ENCODE measurements around the gene RTF2.

The RTF2 gene

DNA sequence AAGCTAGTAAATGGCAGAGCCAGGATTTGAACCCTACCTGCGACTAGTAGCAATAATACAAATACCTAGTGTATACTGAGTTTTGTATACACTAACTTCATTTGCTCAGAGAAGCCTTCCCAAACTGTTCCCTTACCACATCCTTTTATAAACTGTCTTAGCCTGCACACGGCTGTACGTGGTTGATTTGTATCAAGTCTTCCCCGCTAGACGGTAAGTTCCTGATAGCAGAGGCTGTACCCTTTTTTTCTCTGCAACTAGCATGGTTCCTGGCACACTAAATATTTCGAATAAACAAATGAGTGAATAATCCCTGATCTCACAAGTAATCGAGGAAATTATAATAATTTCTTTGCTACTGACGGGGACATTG lies 636 bp downstream of the RTF2 start:
- H3K9me3 ChIP-seq (ENCODE audit: control insufficient read depth, low read length): no peaks in the 10 kb centered on the region
- H3K27ac ChIP-seq (ENCODE audit: insufficient read depth, low read depth, low read length, poor library complexity, severe bottlenecking): no peak overlapping the region
- WGBS, 2 experiments: 37 to 41% methylated on average over 8 of the region's 8 CpGs

DNA sequence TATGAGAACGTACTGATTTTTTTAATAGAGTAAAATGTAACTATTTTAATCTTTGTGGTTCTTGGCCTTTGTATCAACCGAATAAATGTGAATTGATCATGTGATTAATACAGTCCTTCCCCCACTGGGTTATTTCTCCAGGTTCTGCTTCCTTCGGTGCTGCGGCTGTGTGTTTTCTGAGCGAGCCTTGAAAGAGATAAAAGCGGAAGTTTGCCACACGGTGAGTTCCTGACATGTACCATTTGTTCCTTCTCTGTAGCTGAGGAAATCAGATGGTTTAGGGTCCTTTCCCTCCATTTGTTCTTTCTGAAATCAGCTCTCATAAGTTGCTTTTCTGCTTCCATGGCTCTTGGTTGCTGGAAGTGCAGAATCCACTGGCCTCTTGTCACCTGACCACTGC lies 15.5 kb downstream of the RTF2 start:
- Histone ChIP-seq H3K9me3 (ENCODE audit: control insufficient read depth, low read length) (no peaks in the 10 kb centered on the region), H3K4me3 (ENCODE audit: insufficient read depth, low read depth, low read length) (no peak overlapping the region), H3K27ac (ENCODE audit: insufficient read depth, low read depth, low read length, poor library complexity, severe bottlenecking) (no peak overlapping the region), H3K36me3 (ENCODE audit: control insufficient read depth, insufficient read depth, low read length) (peaks cover 33% of the 10 kb centered on the region), H3K27me3 (ENCODE audit: control insufficient read depth, insufficient read depth, low read length, poor library complexity, severe bottlenecking) (no peaks in the 10 kb centered on the region), H3K4me1 (ENCODE audit: control insufficient read depth, insufficient read depth, low read length) (no peaks in the 10 kb centered on the region)
- 93 to 97% methylated on average over 6 to 7 of the region's 7 CpGs for WGBS, 2 experiments

More for the DNA sequence above, 636 bp downstream of the RTF2 start:
- Histone ChIP-seq H3K36me3 (ENCODE audit: control insufficient read depth, insufficient read depth, low read length) (peaks cover 7% of the 10 kb centered on the region), H3K27me3 (ENCODE audit: control insufficient read depth, insufficient read depth, low read length, poor library complexity, severe bottlenecking) (peaks cover 10% of the 10 kb centered on the region), H3K4me1 (ENCODE audit: control insufficient read depth, insufficient read depth, low read length) (no peaks in the 10 kb centered on the region), H3K4me3 (ENCODE audit: insufficient read depth, low read depth, low read length) (peak overlapping the region; percentile 95)

DNA sequence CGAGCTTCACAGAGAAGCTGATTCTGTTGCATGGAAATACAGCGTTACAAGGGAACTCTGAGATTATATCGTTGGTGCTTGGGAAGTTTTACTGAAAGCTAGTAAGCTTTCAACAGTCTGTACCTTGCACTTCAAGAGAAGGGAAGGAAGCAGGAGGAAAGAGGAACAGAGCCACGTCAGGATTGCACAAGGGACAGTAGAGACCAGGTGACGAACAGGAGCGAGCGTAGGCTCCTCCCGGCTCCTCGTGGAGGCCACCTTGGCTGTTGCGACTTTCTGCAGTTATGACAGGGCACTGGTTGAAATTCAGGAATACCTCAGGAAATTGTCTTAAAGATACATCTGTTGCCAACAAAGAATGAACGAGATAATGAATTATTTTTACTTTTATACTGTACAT lies 18.8 kb downstream of the RTF2 start:
- Histone ChIP-seq H3K36me3 (ENCODE audit: control insufficient read depth, insufficient read depth, low read length) (peaks cover 13% of the 10 kb centered on the region), H3K4me1 (ENCODE audit: control insufficient read depth, insufficient read depth, low read length) (no peaks in the 10 kb centered on the region), H3K4me3 (ENCODE audit: insufficient read depth, low read depth, low read length) (no peak overlapping the region), H3K27me3 (ENCODE audit: control insufficient read depth, insufficient read depth, low read length, poor library complexity, severe bottlenecking) (no peaks in the 10 kb centered on the region), H3K9me3 (ENCODE audit: control insufficient read depth, low read length) (no peaks in the 10 kb centered on the region), H3K27ac (ENCODE audit: insufficient read depth, low read depth, low read length, poor library complexity, severe bottlenecking) (no peak overlapping the region)
- WGBS, 2 experiments: 94 to 97% methylated on average over 11 of the region's 11 CpGs

DNA sequence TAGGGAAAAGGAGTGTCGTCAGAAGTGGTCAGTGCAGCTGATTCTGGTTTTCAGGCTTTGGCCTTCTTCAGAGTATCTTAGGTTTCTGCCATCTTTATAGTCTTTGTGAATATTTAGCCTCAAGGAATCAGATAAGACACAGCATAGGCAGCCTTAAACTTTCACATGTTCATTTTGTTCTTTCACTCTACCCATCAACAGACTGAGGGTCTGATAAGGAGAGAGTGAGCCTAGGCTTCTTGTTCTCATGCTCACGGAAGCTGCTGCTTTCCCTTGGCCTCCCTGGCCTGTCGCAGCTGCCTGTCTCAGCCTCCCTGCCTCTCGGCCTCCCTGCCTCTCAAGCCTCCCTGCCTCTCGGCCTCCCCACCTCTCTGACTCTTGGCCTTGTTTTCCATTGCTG lies 20.1 kb downstream of the RTF2 start:
- peaks cover 13% of the 10 kb centered on the region for H3K36me3 ChIP-seq (ENCODE audit: control insufficient read depth, insufficient read depth, low read length)
- H3K27ac ChIP-seq (ENCODE audit: insufficient read depth, low read depth, low read length, poor library complexity, severe bottlenecking): no peak overlapping the region
- WGBS, 2 experiments: 90 to 91% methylated on average over 5 of the region's 5 CpGs
- no peaks in the 10 kb centered on the region for H3K27me3 ChIP-seq (ENCODE audit: control insufficient read depth, insufficient read depth, low read length, poor library complexity, severe bottlenecking)
- no peaks in the 10 kb centered on the region for H3K9me3 ChIP-seq (ENCODE audit: control insufficient read depth, low read length)
- H3K4me3 ChIP-seq (ENCODE audit: insufficient read depth, low read depth, low read length): no peak overlapping the region
- H3K4me1 ChIP-seq (ENCODE audit: control insufficient read depth, insufficient read depth, low read length): no peaks in the 10 kb centered on the region

DNA sequence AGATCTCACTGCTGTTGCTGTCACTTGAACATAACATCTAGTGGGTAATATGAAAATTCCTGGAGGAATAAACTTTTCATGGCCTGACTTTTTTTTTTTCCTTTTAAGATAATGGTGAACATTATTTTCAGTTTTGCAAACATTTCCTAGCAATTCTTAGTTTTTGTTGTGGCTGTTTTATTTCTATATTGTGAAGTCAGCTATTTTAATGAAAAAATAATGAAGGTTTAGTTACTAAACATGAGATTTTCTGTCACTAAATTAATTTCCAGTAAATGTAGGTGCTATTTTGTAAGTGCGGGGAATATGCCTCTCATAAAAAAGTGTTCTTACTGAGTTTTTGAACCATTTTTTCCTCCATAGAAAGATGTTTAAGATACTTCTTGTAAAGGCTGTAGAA lies 32.7 kb downstream of the RTF2 start:
- Histone ChIP-seq H3K4me3 (ENCODE audit: insufficient read depth, low read depth, low read length) (no peak overlapping the region), H3K4me1 (ENCODE audit: control insufficient read depth, insufficient read depth, low read length) (no peaks in the 10 kb centered on the region), H3K27ac (ENCODE audit: insufficient read depth, low read depth, low read length, poor library complexity, severe bottlenecking) (no peak overlapping the region), H3K36me3 (ENCODE audit: control insufficient read depth, insufficient read depth, low read length) (no peaks in the 10 kb centered on the region), H3K27me3 (ENCODE audit: control insufficient read depth, insufficient read depth, low read length, poor library complexity, severe bottlenecking) (no peaks in the 10 kb centered on the region), H3K9me3 (ENCODE audit: control insufficient read depth, low read length) (no peaks in the 10 kb centered on the region)
- WGBS, 2 experiments: 83 to 100% methylated on average over 1 of the region's 1 CpG

DNA sequence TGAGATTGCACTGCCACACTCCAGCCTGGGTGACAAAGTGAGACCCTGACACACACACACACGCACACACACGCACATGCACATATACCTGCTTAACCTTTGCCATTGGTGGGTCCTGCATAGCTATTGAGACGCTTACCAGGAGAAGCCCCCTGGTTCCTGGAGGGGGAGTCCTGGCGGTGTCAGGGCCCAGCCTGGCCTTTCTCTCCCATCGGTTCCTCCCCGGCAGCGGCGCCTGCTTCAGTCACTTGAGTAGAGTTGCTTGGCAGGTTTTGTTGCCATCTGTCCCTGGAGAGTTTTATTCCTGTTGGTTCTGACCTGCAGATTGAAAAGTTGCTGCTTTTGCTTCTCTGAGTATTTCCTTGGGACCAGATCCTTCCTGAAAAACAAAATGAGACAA lies 35.5 kb downstream of the RTF2 start:
- no peak overlapping the region for H3K27ac ChIP-seq (ENCODE audit: insufficient read depth, low read depth, low read length, poor library complexity, severe bottlenecking)
- H3K36me3 ChIP-seq (ENCODE audit: control insufficient read depth, insufficient read depth, low read length): no peaks in the 10 kb centered on the region
- no peaks in the 10 kb centered on the region for H3K4me1 ChIP-seq (ENCODE audit: control insufficient read depth, insufficient read depth, low read length)
- 92 to 94% methylated on average over 8 of the region's 8 CpGs for WGBS, 2 experiments
- H3K4me3 ChIP-seq (ENCODE audit: insufficient read depth, low read depth, low read length): no peak overlapping the region
- H3K9me3 ChIP-seq (ENCODE audit: control insufficient read depth, low read length): no peaks in the 10 kb centered on the region
- no peaks in the 10 kb centered on the region for H3K27me3 ChIP-seq (ENCODE audit: control insufficient read depth, insufficient read depth, low read length, poor library complexity, severe bottlenecking)

DNA sequence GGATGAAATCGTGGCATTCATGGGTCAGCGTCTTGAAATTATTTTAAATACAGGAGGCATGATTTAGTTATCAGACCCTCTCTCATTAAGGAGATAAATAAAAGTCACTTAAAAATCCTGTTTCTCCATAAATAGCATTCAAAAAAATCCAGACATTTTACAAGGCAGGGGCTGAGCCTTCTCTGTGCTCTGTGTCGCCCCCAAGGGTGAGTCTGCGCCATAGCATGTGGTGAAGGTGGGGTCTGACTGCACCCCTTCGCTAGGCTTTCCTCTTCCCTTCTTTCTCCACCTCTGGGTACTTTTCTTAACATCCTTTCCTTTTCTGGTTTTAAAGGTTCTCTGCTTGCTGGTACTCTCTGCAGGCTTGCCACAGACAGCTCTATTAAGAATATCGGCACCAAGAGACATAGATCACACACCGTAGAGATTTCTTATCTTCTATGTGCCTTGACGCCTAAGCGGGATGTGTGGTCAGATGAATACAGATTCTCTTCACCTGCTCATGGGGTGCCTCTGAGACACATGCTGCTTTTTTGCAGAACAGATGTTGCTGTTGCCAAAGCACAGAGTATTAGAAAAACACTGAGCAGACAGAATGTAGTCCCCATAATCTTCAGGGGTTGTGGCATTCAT lies 36.1 kb downstream of the RTF2 start:
- H3K4me3 ChIP-seq (ENCODE audit: insufficient read depth, low read depth, low read length): no peak overlapping the region
- no peaks in the 10 kb centered on the region for H3K4me1 ChIP-seq (ENCODE audit: control insufficient read depth, insufficient read depth, low read length)
- H3K27ac ChIP-seq (ENCODE audit: insufficient read depth, low read depth, low read length, poor library complexity, severe bottlenecking): no peak overlapping the region
- 84 to 85% methylated on average over 9 of the region's 9 CpGs for WGBS, 2 experiments
- no peaks in the 10 kb centered on the region for H3K27me3 ChIP-seq (ENCODE audit: control insufficient read depth, insufficient read depth, low read length, poor library complexity, severe bottlenecking)
- H3K36me3 ChIP-seq (ENCODE audit: control insufficient read depth, insufficient read depth, low read length): no peaks in the 10 kb centered on the region
- no peaks in the 10 kb centered on the region for H3K9me3 ChIP-seq (ENCODE audit: control insufficient read depth, low read length)

DNA sequence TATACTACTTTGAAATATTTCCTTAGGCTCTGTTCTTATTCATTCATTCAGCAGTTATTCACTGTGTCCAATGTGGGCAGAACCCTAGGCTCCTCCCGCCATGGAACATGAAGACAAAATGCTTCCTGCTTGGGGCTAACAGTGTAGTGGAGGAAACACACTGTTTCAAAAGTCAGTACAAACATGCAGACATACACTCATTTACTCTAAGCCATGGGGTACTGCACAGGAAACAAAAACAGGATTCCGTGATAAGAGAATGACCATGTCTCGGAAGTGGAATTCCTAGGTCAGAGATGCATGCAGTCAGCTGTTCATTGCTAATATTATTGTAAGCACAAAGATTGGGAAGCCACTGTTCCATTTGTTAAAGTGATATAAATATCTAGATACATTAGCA lies 37.7 kb downstream of the RTF2 start:
- no peaks in the 10 kb centered on the region for H3K27me3 ChIP-seq (ENCODE audit: control insufficient read depth, insufficient read depth, low read length, poor library complexity, severe bottlenecking)
- 80 to 85% methylated on average over 3 of the region's 3 CpGs for WGBS, 2 experiments
- H3K4me3 ChIP-seq (ENCODE audit: insufficient read depth, low read depth, low read length): no peak overlapping the region
- no peaks in the 10 kb centered on the region for H3K4me1 ChIP-seq (ENCODE audit: control insufficient read depth, insufficient read depth, low read length)
- no peaks in the 10 kb centered on the region for H3K9me3 ChIP-seq (ENCODE audit: control insufficient read depth, low read length)
- H3K27ac ChIP-seq (ENCODE audit: insufficient read depth, low read depth, low read length, poor library complexity, severe bottlenecking): no peak overlapping the region
- H3K36me3 ChIP-seq (ENCODE audit: control insufficient read depth, insufficient read depth, low read length): no peaks in the 10 kb centered on the region

DNA sequence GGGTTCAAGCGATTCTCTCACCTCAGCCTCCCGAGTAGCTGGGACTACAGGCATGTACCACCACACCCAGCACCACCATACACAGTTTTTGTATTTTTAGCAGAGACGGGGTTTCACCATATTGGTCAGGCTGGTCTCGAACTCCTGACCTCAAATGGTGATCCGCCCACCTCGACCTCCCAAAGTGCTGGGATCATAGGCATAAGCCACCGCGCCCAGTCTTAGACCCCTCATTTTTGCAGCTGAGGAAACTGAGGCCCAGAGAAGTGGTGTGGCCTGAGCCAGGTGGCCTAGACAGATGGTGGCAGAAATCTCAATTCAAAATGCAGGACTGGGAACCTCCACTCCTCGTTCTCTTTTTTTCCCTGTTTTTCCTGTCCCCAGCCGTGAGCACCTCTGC lies 43.5 kb downstream of the RTF2 start:
- Histone ChIP-seq H3K4me1 (ENCODE audit: control insufficient read depth, insufficient read depth, low read length) (no peaks in the 10 kb centered on the region), H3K36me3 (ENCODE audit: control insufficient read depth, insufficient read depth, low read length) (peaks cover 3% of the 10 kb centered on the region), H3K27ac (ENCODE audit: insufficient read depth, low read depth, low read length, poor library complexity, severe bottlenecking) (no peak overlapping the region), H3K9me3 (ENCODE audit: control insufficient read depth, low read length) (no peaks in the 10 kb centered on the region), H3K4me3 (ENCODE audit: insufficient read depth, low read depth, low read length) (no peak overlapping the region), H3K27me3 (ENCODE audit: control insufficient read depth, insufficient read depth, low read length, poor library complexity, severe bottlenecking) (no peaks in the 10 kb centered on the region)
- 93 to 94% methylated on average over 10 of the region's 10 CpGs for whole genome bisulfite sequencing, 2 experiments

DNA sequence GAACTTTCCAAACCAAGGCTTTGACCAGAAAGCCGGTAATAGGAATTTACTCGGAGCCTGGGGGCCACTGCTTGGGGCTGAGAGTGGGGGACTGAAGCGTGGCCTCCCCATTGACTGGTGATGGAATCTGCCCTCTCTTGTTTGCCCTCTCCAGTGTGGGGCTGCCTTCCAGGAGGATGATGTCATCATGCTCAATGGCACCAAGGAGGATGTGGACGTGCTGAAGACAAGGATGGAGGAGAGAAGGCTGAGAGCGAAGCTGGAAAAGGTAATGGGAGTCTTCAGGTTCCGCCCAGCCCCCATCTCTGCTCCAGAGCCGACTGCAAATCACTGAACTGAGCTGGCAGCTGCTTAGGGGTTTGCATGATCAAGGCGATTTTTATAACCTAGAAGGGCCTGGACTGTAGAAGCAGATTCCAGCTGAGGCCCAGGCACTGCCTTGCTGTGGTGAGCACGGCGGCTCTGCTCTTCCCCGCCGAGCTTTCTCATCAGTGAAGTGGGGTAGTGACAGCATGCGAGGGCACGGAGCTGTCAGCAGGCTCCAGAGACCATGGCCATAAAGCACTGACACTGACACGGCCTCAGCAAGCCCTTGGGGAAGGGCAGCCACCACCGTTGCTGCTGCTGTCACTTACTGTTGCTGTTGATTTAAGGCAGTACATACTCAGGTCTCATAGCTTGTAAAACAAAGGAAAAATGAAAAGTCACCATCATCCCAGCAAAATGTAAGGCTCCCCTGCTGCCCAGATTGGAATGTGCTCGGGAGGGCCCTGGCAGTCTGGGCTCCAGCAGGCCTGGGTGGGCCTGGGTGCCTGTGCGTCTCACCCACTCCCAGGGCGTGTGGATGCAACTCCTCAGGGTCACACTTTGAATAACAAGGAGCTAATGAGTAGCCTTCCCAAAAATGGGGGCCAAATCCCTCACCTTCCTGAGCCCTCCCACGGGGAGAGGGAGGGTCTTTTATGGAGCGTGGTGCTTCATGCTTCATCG lies 45.0 kb downstream of the RTF2 start:
- Histone ChIP-seq H3K9me3 (ENCODE audit: control insufficient read depth, low read length) (no peaks in the 10 kb centered on the region), H3K36me3 (ENCODE audit: control insufficient read depth, insufficient read depth, low read length) (peaks cover 13% of the 10 kb centered on the region), H3K27me3 (ENCODE audit: control insufficient read depth, insufficient read depth, low read length, poor library complexity, severe bottlenecking) (no peaks in the 10 kb centered on the region), H3K27ac (ENCODE audit: insufficient read depth, low read depth, low read length, poor library complexity, severe bottlenecking) (no peak overlapping the region), H3K4me1 (ENCODE audit: control insufficient read depth, insufficient read depth, low read length) (no peaks in the 10 kb centered on the region), H3K4me3 (ENCODE audit: insufficient read depth, low read depth, low read length) (no peak overlapping the region)
- 90 to 93% methylated on average over 22 of the region's 22 CpGs for WGBS, 2 experiments

Measured in ectodermal cell (in vitro differentiated cells).